HEK293T (cell line): Measurements from ENCODE around the gene SLC19A1.

Experiments
- CTCF ChIA-PET: fragments of 350-600 bp; formaldehyde crosslinking; extraction: SDS; loops from one replicate; lab custom pipeline; 2021; ENCODE audit warnings: antibody characterized with exemption, inconsistent platforms; lab: Yijun Ruan, JAX
- POLR2A ChIA-PET: fragments of 350-600 bp; formaldehyde crosslinking; extraction: SDS; loops from one replicate; lab custom pipeline; 2020; ENCODE audit warnings: antibody characterized with exemption, inconsistent platforms; lab: Yijun Ruan, JAX
- DNase-seq: peaks from one replicate; pipeline ENCODE4 v3.0.0; 2012; ENCODE audit warnings: mixed read lengths; ENCODE audit errors: extremely low spot score
- ARNT ChIP-seq: fragments of 450-650 bp; IDR thresholded peaks from 2 replicates; pipeline ENCODE4 v1.6.1; 2017; ENCODE audit warnings: mild to moderate bottlenecking
- BHLHE40 ChIP-seq: fragments of 450-650 bp; IDR thresholded peaks from 2 replicates; pipeline ENCODE4 v1.6.1; 2016; ENCODE audit warnings: mild to moderate bottlenecking, moderate library complexity, borderline replicate concordance
- CTBP1 ChIP-seq: fragments of 450-650 bp; IDR thresholded peaks from 2 replicates; pipeline ENCODE4 v1.6.1; 2016; ENCODE audit warnings: borderline replicate concordance
- ELF4 ChIP-seq: fragments of 450-650 bp; IDR thresholded peaks from 2 replicates; pipeline ENCODE4 v1.6.1; 2017; ENCODE audit warnings: antibody characterized with exemption
- FOXA1 ChIP-seq: fragments of 450-650 bp; IDR thresholded peaks from 2 replicates; pipeline ENCODE4 v1.6.1; 2016; ENCODE audit warnings: mild to moderate bottlenecking
- FOXK2 ChIP-seq: fragments of 450-650 bp; IDR thresholded peaks from 2 replicates; pipeline ENCODE4 v1.6.1; 2016; ENCODE audit warnings: mild to moderate bottlenecking
- FOXM1 ChIP-seq: fragments of 450-650 bp; IDR thresholded peaks from 2 replicates; pipeline ENCODE4 v1.6.1; 2017; ENCODE audit warnings: mild to moderate bottlenecking, borderline replicate concordance
- HDGF ChIP-seq: fragments of 450-650 bp; IDR thresholded peaks from 2 replicates; pipeline ENCODE4 v1.6.1; 2017; ENCODE audit warnings: antibody characterized with exemption, borderline replicate concordance
- L3MBTL2 ChIP-seq: fragments of 450-650 bp; conservative IDR thresholded peaks from 2 replicates; pipeline ENCODE4 v1.6.1; 2016; ENCODE audit warnings: mild to moderate bottlenecking
- LEF1 ChIP-seq: fragments of 450-650 bp; IDR thresholded peaks from 2 replicates; pipeline ENCODE4 v1.6.1; 2017; ENCODE audit warnings: mild to moderate bottlenecking, borderline replicate concordance
- NFRKB ChIP-seq: fragments of 450-650 bp; IDR thresholded peaks from 2 replicates; pipeline ENCODE4 v1.6.1; 2016; ENCODE audit warnings: mild to moderate bottlenecking, moderate library complexity
- PKNOX1 ChIP-seq: fragments of 450-650 bp; IDR thresholded peaks from 2 replicates; pipeline ENCODE4 v1.6.1; 2016
- SP1 ChIP-seq: fragments of 450-650 bp; IDR thresholded peaks from 2 replicates; pipeline ENCODE4 v1.6.1; 2017
- SUZ12 ChIP-seq: fragments of 450-650 bp; IDR thresholded peaks from 2 replicates; pipeline ENCODE4 v1.6.1; 2016; ENCODE audit warnings: mild to moderate bottlenecking
- TARDBP ChIP-seq: fragments of 450-650 bp; IDR thresholded peaks from 2 replicates; pipeline ENCODE4 v1.6.1; 2016
- ZNF384 ChIP-seq: fragments of 450-650 bp; IDR thresholded peaks from 2 replicates; pipeline ENCODE4 v1.6.1; 2016

The SLC19A1 gene

GRCh38 chr21:45525910-45526306, 16.3 kb downstream of the SLC19A1 start:
- ChIA-PET POLR2A (no interaction called here), CTCF (no interaction called here)
- no peak for DNase-seq
- TF ChIP-seq NFRKB (no peak), FOXA1 (no peak), FOXK2 (no peak), LEF1 (no peak), ZNF384 (no peak), ELF4 (no peak), SUZ12 (no peak), CTBP1 (no peak), ARNT (no peak), FOXM1 (no peak), BHLHE40 (no peak), SP1 (no peak), TARDBP (no peak), L3MBTL2 (no peak), HDGF (no peak), PKNOX1 (no peak)

- no peak for TF ChIP-seq BHLHE40
- TF ChIP-seq PKNOX1 = no peak
- TF ChIP-seq HDGF = no peak
- TF ChIP-seq ELF4 = no peak
- TF ChIP-seq FOXM1 = no peak
- TF ChIP-seq ARNT = no peak
- TF ChIP-seq LEF1 = no peak
- ChIA-PET POLR2A (no interaction called here), CTCF (no interaction called here)
- DNase-seq = no peak
These were observed 16.9 kb downstream of the SLC19A1 start for GRCh38 chr21:45525153-45525909.

- ChIA-PET CTCF (no interaction called here), POLR2A (no interaction called here)
- no peak for DNase-seq
- TF ChIP-seq FOXM1 = no peak
These were observed 17.5 kb downstream of the SLC19A1 start for GRCh38 chr21:45524756-45525152.

- ChIA-PET POLR2A (no interaction called here), CTCF (no interaction called here)
- TF ChIP-seq FOXK2 = no peak
- TF ChIP-seq PKNOX1 = no peak
- TF ChIP-seq NFRKB = no peak
- no peak for TF ChIP-seq ELF4
- no peak for TF ChIP-seq BHLHE40
- TF ChIP-seq FOXA1 = no peak
- TF ChIP-seq SUZ12 = no peak
- no peak for DNase-seq
These were observed 18.7 kb downstream of the SLC19A1 start for GRCh38 chr21:45523411-45524101.

GRCh38 chr21:45522986-45523385, 19.3 kb downstream of the SLC19A1 start:
- ChIA-PET POLR2A (no interaction called here), CTCF (no interaction called here)
- TF ChIP-seq FOXM1 = no peak
- TF ChIP-seq TARDBP = no peak
- TF ChIP-seq LEF1 = no peak
- DNase-seq = no peak

- ChIA-PET CTCF (no interaction called here), POLR2A (no interaction called here)
- no peak for TF ChIP-seq ZNF384
- no peak for TF ChIP-seq PKNOX1
- no peak for TF ChIP-seq SP1
- TF ChIP-seq ELF4 = no peak
- TF ChIP-seq HDGF = no peak
- no peak for TF ChIP-seq SUZ12
- DNase-seq = no peak
These were observed 19.9 kb downstream of the SLC19A1 start for GRCh38 chr21:45522381-45522780.

- ChIA-PET CTCF (no interaction called here), POLR2A (no interaction called here)
- no peak for DNase-seq
- TF ChIP-seq ELF4 (no peak), FOXA1 (no peak), FOXK2 (no peak), BHLHE40 (no peak), PKNOX1 (no peak), CTBP1 (no peak), SP1 (no peak), SUZ12 (no peak)
These were observed 21.0 kb downstream of the SLC19A1 start for GRCh38 chr21:45521241-45521640.
